Breast epithelium (tissue), 3 donors: ENCODE data around the gene PUM1.

Source experiments
- POLR2A ChIP-seq: fragments of 450-650 bp; IDR thresholded peaks from one replicate; pipeline ENCODE4 v1.6.1; 2016; ENCODE audit warnings: antibody characterized with exemption, mild to moderate bottlenecking, moderate library complexity
- POLR2AphosphoS5 ChIP-seq, 3 donors: sonication (generic); formaldehyde crosslinking; IDR thresholded peaks; one replicate each; pipeline ENCODE4 v1.6.1; 2017; ENCODE audit warnings: antibody characterized with exemption in 3 of 3
- TF ChIP-seq, protein P1 (sequence below), 3 donors: fragments of 450-650 bp; IDR thresholded peaks; one replicate each; pipeline ENCODE4 v1.5.1; 2016 to 2017; ENCODE audit warnings: antibody characterized with exemption in 3 of 3, mild to moderate bottlenecking in 3 of 3, moderate library complexity in 3 of 3

- TF ChIP-seq, protein P1, sequence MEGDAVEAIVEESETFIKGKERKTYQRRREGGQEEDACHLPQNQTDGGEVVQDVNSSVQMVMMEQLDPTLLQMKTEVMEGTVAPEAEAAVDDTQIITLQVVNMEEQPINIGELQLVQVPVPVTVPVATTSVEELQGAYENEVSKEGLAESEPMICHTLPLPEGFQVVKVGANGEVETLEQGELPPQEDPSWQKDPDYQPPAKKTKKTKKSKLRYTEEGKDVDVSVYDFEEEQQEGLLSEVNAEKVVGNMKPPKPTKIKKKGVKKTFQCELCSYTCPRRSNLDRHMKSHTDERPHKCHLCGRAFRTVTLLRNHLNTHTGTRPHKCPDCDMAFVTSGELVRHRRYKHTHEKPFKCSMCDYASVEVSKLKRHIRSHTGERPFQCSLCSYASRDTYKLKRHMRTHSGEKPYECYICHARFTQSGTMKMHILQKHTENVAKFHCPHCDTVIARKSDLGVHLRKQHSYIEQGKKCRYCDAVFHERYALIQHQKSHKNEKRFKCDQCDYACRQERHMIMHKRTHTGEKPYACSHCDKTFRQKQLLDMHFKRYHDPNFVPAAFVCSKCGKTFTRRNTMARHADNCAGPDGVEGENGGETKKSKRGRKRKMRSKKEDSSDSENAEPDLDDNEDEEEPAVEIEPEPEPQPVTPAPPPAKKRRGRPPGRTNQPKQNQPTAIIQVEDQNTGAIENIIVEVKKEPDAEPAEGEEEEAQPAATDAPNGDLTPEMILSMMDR (IDR thresholded peaks at IDR 0.05) = no peak
- TF ChIP-seq POLR2A = no peak
- no peak for TF ChIP-seq POLR2AphosphoS5 (IDR thresholded peaks at IDR 0.05)
Observed at GRCh38 chr1:31054958-31055481, 10.5 kb downstream of the PUM1 start.
